ENCODE measurements around the gene RUVBL1.

The RUVBL1 gene

GRCh38 chr3:128077202-128077624 is 46.4 kb downstream of the RUVBL1 start:
- Histone ChIP-seq H4K8ac (ENCODE audit: low read length) (no peak overlapping the region), H3K4me3 (ENCODE audit: insufficient read depth in 1 of 2, low read depth in 1 of 2, low read length in 2 of 2) (peak overlapping the region; percentile 39 to 42), H2BK5ac (ENCODE audit: low read depth, low read length, poor library complexity, severe bottlenecking) (no peak overlapping the region), H2BK12ac (ENCODE audit: low read length in 2 of 2) (peak overlapping the region; percentile 23 to 79), H2BK15ac (ENCODE audit: low read depth, poor library complexity, severe bottlenecking) (no peak overlapping the region), H3K36me3 (ENCODE audit: control insufficient read depth in 1 of 2, insufficient read depth in 2 of 2, low read depth in 1 of 2, low read length in 2 of 2) (peaks cover 11 to 27% of the 10 kb centered on the region in 2 experiments), H3K18ac (ENCODE audit: low read depth in 1 of 2, low read length in 2 of 2) (peak overlapping the region in 1 of 2 experiments; percentile 42), H3K9ac (ENCODE audit: low read length) (peak overlapping the region; percentile 83), H3K4ac (ENCODE audit: low read depth in 1 of 2, low read length in 2 of 2) (peak overlapping the region; percentile 8 to 13), H3K14ac (ENCODE audit: low read length in 2 of 2) (peak overlapping the region in 1 of 2 experiments; percentile 62), H3K9me3 (ENCODE audit: control insufficient read depth, low read length) (no peaks in the 10 kb centered on the region), H3K79me1 (replicated peaks; ENCODE audit: low read length, poor library complexity, severe bottlenecking) (peaks cover 10% of the 10 kb centered on the region), H2BK120ac (ENCODE audit: low read depth, low read length) (peak overlapping the region; percentile 12), H3K4me1 (ENCODE audit: control insufficient read depth, insufficient read depth, low read depth, low read length) (peaks cover 54% of the 10 kb centered on the region), H3K27me3 (ENCODE audit: control insufficient read depth in 1 of 2, insufficient read depth in 1 of 2, low read length in 2 of 2) (no peaks in the 10 kb centered on the region), H3K4me2 (ENCODE audit: low read length, poor library complexity, severe bottlenecking) (peak overlapping the region; percentile 88), H3K27ac (ENCODE audit: low read length, poor library complexity, severe bottlenecking) (no peak overlapping the region), H2AK5ac (ENCODE audit: low read length, severe bottlenecking) (peak overlapping the region; percentile 45), H2AFZ (ENCODE audit: low read depth, low read length) (peak overlapping the region; percentile 29), H4K91ac (ENCODE audit: low read length) (peak overlapping the region; percentile 53), H3K23ac (ENCODE audit: low read length in 2 of 2) (no peak overlapping the region)
- no peak for DNase-seq
- 22% methylated on average over 6 of the region's 11 CpGs for WGBS

- no peak overlapping the region for H2BK5ac ChIP-seq (ENCODE audit: low read depth, low read length, poor library complexity, severe bottlenecking)
- peak; percentile 39 for DNase-seq
- H3K79me1 ChIP-seq (replicated peaks; ENCODE audit: low read length, poor library complexity, severe bottlenecking): peaks cover 14% of the 10 kb centered on the region
- H2BK120ac ChIP-seq (ENCODE audit: low read depth, low read length): peak overlapping the region; percentile 68
- H3K27me3 ChIP-seq (ENCODE audit: control insufficient read depth in 1 of 2, insufficient read depth in 1 of 2, low read length in 2 of 2): no peaks in the 10 kb centered on the region
- H3K4me1 ChIP-seq (ENCODE audit: control insufficient read depth, insufficient read depth, low read depth, low read length): peaks cover 51% of the 10 kb centered on the region
- H3K4ac ChIP-seq (ENCODE audit: low read depth in 1 of 2, low read length in 2 of 2): peak overlapping the region; percentile 19 to 82
- peak overlapping the region; percentile 88 for H3K4me2 ChIP-seq (ENCODE audit: low read length, poor library complexity, severe bottlenecking)
- H3K9ac ChIP-seq (ENCODE audit: low read length): peak overlapping the region; percentile 83
- peak overlapping the region in 1 of 2 experiments; percentile 75 for H3K23ac ChIP-seq (ENCODE audit: low read length in 2 of 2)
- H3K14ac ChIP-seq (ENCODE audit: low read length in 2 of 2): peak overlapping the region in 1 of 2 experiments; percentile 76
- peak overlapping the region in 1 of 2 experiments; percentile 59 for H2BK12ac ChIP-seq (ENCODE audit: low read length in 2 of 2)
- H3K4me3 ChIP-seq (ENCODE audit: insufficient read depth in 1 of 2, low read depth in 1 of 2, low read length in 2 of 2): peak overlapping the region; percentile 39 to 74
- H3K27ac ChIP-seq (ENCODE audit: low read length, poor library complexity, severe bottlenecking): no peak overlapping the region
- H3K36me3 ChIP-seq (ENCODE audit: control insufficient read depth in 1 of 2, insufficient read depth in 2 of 2, low read depth in 1 of 2, low read length in 2 of 2): peaks cover 15 to 33% of the 10 kb centered on the region in 2 experiments
- H4K91ac ChIP-seq (ENCODE audit: low read length): peak overlapping the region; percentile 90
- H2AK5ac ChIP-seq (ENCODE audit: low read length, severe bottlenecking): no peak overlapping the region
- peak overlapping the region; percentile 40 to 89 for H3K18ac ChIP-seq (ENCODE audit: low read depth in 1 of 2, low read length in 2 of 2)
- WGBS: 5% methylated on average over 61 of the region's 79 CpGs
- no peaks in the 10 kb centered on the region for H3K9me3 ChIP-seq (ENCODE audit: control insufficient read depth, low read length)
- H4K8ac ChIP-seq (ENCODE audit: low read length): peak overlapping the region; percentile 88
- no peak overlapping the region for H2BK15ac ChIP-seq (ENCODE audit: low read depth, poor library complexity, severe bottlenecking)
- peak overlapping the region; percentile 29 for H2AFZ ChIP-seq (ENCODE audit: low read depth, low read length)
These were observed 47.0 kb downstream of the RUVBL1 start for GRCh38 chr3:128076483-128077201.

- H3K79me1 ChIP-seq (replicated peaks; ENCODE audit: low read length, poor library complexity, severe bottlenecking): peaks cover 18% of the 10 kb centered on the region
- H3K4ac ChIP-seq (ENCODE audit: low read depth in 1 of 2, low read length in 2 of 2): peak overlapping the region in 1 of 2 experiments; percentile 1
- peak overlapping the region; percentile 60 for H2BK15ac ChIP-seq (ENCODE audit: low read depth, poor library complexity, severe bottlenecking)
- H2BK5ac ChIP-seq (ENCODE audit: low read depth, low read length, poor library complexity, severe bottlenecking): no peak overlapping the region
- peak overlapping the region; percentile 83 for H3K9ac ChIP-seq (ENCODE audit: low read length)
- peaks cover 46% of the 10 kb centered on the region for H3K4me1 ChIP-seq (ENCODE audit: control insufficient read depth, insufficient read depth, low read depth, low read length)
- peak; percentile 85 for DNase-seq
- no peaks in the 10 kb centered on the region for H3K27me3 ChIP-seq (ENCODE audit: control insufficient read depth in 1 of 2, insufficient read depth in 1 of 2, low read length in 2 of 2)
- H4K8ac ChIP-seq (ENCODE audit: low read length): peak overlapping the region; percentile 91
- H2BK12ac ChIP-seq (ENCODE audit: low read length in 2 of 2): peak overlapping the region in 1 of 2 experiments; percentile 17
- no peak overlapping the region for H2AK5ac ChIP-seq (ENCODE audit: low read length, severe bottlenecking)
- peak overlapping the region; percentile 43 for H2AFZ ChIP-seq (ENCODE audit: low read depth, low read length)
- H3K36me3 ChIP-seq (ENCODE audit: control insufficient read depth in 1 of 2, insufficient read depth in 2 of 2, low read depth in 1 of 2, low read length in 2 of 2): peaks cover 23 to 39% of the 10 kb centered on the region in 2 experiments
- 5% methylated on average over 64 of the region's 78 CpGs for WGBS
- H4K91ac ChIP-seq (ENCODE audit: low read length): no peak overlapping the region
- H3K14ac ChIP-seq (ENCODE audit: low read length in 2 of 2): no peak overlapping the region
- no peak overlapping the region for H2BK120ac ChIP-seq (ENCODE audit: low read depth, low read length)
- peak overlapping the region; percentile 39 to 74 for H3K4me3 ChIP-seq (ENCODE audit: insufficient read depth in 1 of 2, low read depth in 1 of 2, low read length in 2 of 2)
- peak overlapping the region; percentile 29 to 67 for H3K18ac ChIP-seq (ENCODE audit: low read depth in 1 of 2, low read length in 2 of 2)
- H3K27ac ChIP-seq (ENCODE audit: low read length, poor library complexity, severe bottlenecking): no peak overlapping the region
- H3K9me3 ChIP-seq (ENCODE audit: control insufficient read depth, low read length): no peaks in the 10 kb centered on the region
- H3K4me2 ChIP-seq (ENCODE audit: low read length, poor library complexity, severe bottlenecking): peak overlapping the region; percentile 88
- H3K23ac ChIP-seq (ENCODE audit: low read length in 2 of 2): no peak overlapping the region
These were observed 47.8 kb downstream of the RUVBL1 start for GRCh38 chr3:128075522-128076482.

Data from mesenchymal stem cell (in vitro differentiated cells and primary cell).